HepG2 (cell line): ENCODE results near the gene RESP18. TPM values are rescaled to one million over a fixed set of nuclear protein-coding genes. Genes with fewer than 3 reads are reported as not detected.

Experiments used
- CAMTA2 ChIP-seq: sonication (generic); formaldehyde crosslinking; IDR thresholded peaks from 2 replicates; pipeline ENCODE4 v1.4.0; 2020; ENCODE audit warnings: mild to moderate bottlenecking, missing genetic modification reagents, borderline replicate concordance
- DR1 ChIP-seq: sonication (generic); formaldehyde crosslinking; IDR thresholded peaks from 2 replicates; pipeline ENCODE4 v1.8.0; 2021; ENCODE audit warnings: mild to moderate bottlenecking, missing genetic modification reagents, inconsistent platforms
- MTF1 ChIP-seq: sonication (generic); formaldehyde crosslinking; IDR thresholded peaks from 2 replicates; pipeline ENCODE4 v1.5.0; 2020; ENCODE audit warnings: missing genetic modification reagents
- PAX8 ChIP-seq: sonication (generic); formaldehyde crosslinking; IDR thresholded peaks from 2 replicates; pipeline ENCODE4 v1.8.0; 2022; ENCODE audit warnings: mild to moderate bottlenecking, missing genetic modification reagents, borderline replicate concordance
- PCBP1 ChIP-seq: fragments of 200-400 bp; formaldehyde crosslinking; IDR thresholded peaks from 2 replicates; pipeline ENCODE4 v1.6.1; 2017; ENCODE audit warnings: mild to moderate bottlenecking, low read depth, low read length, borderline replicate concordance
- RFX3 ChIP-seq: IDR thresholded peaks from 2 replicates; pipeline ENCODE4 v1.6.1; 2016; ENCODE audit warnings: missing biosample characterization, missing genetic modification reagents
- SETDB1 ChIP-seq: sonication (generic); formaldehyde crosslinking; IDR thresholded peaks from 2 replicates; pipeline ENCODE4 v1.5.1; 2020; ENCODE audit warnings: missing genetic modification reagents, mild to moderate bottlenecking, borderline replicate concordance
- SMAD3 ChIP-seq: sonication (generic); formaldehyde crosslinking; IDR thresholded peaks from 2 replicates; pipeline ENCODE4 v1.4.0; 2020; ENCODE audit warnings: missing genetic modification reagents
- SOX13 ChIP-seq, 3 experiments: fragments of 450-650 bp in 1 of 3; sonication (generic) in 1 of 3; formaldehyde crosslinking in 1 of 3; IDR thresholded peaks in 2 of 3; conservative IDR thresholded peaks in 1 of 3; 2 replicates each; pipeline versions ENCODE4 v1.5.0 to v1.6.1; 2016 to 2020; ENCODE audit warnings: antibody characterized with exemption in 1 of 3, mild to moderate bottlenecking in 1 of 3, missing compliant biosample characterization in 1 of 3, missing genetic modification reagents in 1 of 3, moderate library complexity in 1 of 3
- ZNF143 ChIP-seq: sonication (generic); formaldehyde crosslinking; IDR thresholded peaks from 2 replicates; pipeline ENCODE4 v1.4.0; 2020; ENCODE audit warnings: missing genetic modification reagents
- ZNF230 ChIP-seq: sonication (generic); formaldehyde crosslinking; IDR thresholded peaks from 2 replicates; pipeline ENCODE4 v1.4.0; 2020; ENCODE audit warnings: mild to moderate bottlenecking, missing genetic modification reagents
- ZNF543 ChIP-seq: sonication (generic); formaldehyde crosslinking; IDR thresholded peaks from 2 replicates; pipeline ENCODE4 v1.4.0; 2020; ENCODE audit warnings: mild to moderate bottlenecking, missing genetic modification reagents
- ZSCAN21 ChIP-seq: sonication (generic); formaldehyde crosslinking; IDR thresholded peaks from 2 replicates; pipeline ENCODE4 v1.8.0; 2022; ENCODE audit warnings: mild to moderate bottlenecking, missing genetic modification reagents, moderate library complexity, borderline replicate concordance
- polyA plus RNA-seq, 8 experiments: library from polyadenylated mRNA; depleted of rRNA in 3 of 8; stranded (reverse) in 7 of 8; unstranded in 1 of 8; fragments of >200 nt; fragmentation: Illumina TruSeq in 4 of 8; extraction: Trizol in 4 of 8; gene quantifications; 2 replicates each; pipeline versions ENCODE4 v1.2.1 to v1.2.3, GENCODE V29; 2011 to 2016; ENCODE audit warnings: low read depth in 4 of 8, missing spikeins in 1 of 8, mixed read lengths in 1 of 8; ENCODE audit not compliant: insufficient read depth in 1 of 8
- total RNA-seq, 5 experiments: library from RNA; depleted of rRNA; stranded (reverse); fragments of >200 nt; fragmentation: Illumina TruSeq; extraction: Trizol; gene quantifications; 2 replicates each; pipeline ENCODE4 v1.2.3, GENCODE V29; 2016; ENCODE audit warnings: low read depth in 1 of 5
- TF ChIP-seq, protein P1 (sequence below): sonication (generic); formaldehyde crosslinking; IDR thresholded peaks from 2 replicates; pipeline ENCODE4 v1.5.1; 2020; ENCODE audit warnings: missing genetic modification reagents, mild to moderate bottlenecking, borderline replicate concordance
- TF ChIP-seq, protein P2 (sequence below): sonication (generic); formaldehyde crosslinking; IDR thresholded peaks from 2 replicates; pipeline ENCODE4 v1.9.0; 2021; ENCODE audit warnings: missing genetic modification reagents, mild to moderate bottlenecking, borderline replicate concordance
- TF ChIP-seq, protein P3 (sequence below): sonication (generic); formaldehyde crosslinking; conservative IDR thresholded peaks from 2 replicates; pipeline ENCODE4 v1.4.0; 2020; ENCODE audit warnings: mild to moderate bottlenecking, missing genetic modification reagents, moderate library complexity
- TF ChIP-seq, protein P4 (sequence below): sonication (generic); formaldehyde crosslinking; IDR thresholded peaks from 2 replicates; pipeline ENCODE4 v1.4.0; 2020; ENCODE audit warnings: missing genetic modification reagents

Gene RESP18
- total and polyA plus RNA-seq, 2 of the 13 experiments (the other 11 are each of a cell fraction or from before 2014, with no cell fraction given), result not detected

DNA sequence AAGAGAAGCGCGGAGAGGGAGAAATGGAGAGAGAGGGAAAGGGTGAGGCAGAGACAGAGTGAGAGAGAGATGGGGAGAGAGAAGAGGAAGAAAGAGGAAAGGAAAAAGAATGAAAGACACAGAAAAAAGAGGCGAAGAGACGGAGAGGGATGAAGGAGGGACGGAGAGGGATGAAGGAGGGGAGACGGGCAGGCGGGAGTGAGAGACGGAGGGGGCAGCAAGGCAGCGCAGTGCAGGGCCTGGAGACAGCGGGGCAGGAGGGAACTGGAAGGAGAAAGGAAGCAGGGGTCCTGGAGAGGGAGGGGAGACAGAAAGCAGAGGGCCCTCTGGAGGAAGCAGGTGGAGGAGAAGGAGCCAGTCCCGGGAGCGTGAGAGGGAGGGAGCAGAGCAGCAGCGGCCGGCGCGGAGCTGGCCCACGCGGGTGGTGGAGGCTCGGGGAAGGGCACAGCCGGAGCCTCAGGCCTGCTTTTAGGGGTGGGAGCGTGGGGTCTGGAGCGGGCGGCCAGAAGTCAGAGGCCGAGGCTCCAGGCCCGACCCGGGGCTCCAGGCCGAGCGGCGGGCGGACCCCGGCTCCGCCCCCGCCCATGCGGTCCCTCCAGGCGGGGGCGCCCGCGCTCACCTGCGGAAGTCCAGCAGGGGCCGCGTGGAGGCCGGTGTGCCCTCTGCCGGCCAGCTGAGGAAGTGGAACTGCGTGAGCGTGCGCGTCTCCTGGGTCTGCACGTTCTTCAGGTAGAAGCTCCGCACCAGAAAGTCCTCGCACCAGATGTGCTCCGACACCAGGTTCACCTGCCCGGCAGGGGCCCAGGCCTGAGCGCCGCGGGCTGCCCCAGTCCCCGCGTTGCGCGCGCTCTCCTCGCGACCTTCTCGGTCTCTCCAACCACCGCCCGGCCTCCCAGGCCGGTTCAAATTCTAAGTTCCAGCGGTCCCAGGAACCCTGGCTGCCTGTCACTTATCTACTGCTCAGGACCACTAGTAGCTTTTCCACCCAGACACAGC is 37.9 kb downstream of the RESP18 start (continued):
- TF ChIP-seq, protein P1, sequence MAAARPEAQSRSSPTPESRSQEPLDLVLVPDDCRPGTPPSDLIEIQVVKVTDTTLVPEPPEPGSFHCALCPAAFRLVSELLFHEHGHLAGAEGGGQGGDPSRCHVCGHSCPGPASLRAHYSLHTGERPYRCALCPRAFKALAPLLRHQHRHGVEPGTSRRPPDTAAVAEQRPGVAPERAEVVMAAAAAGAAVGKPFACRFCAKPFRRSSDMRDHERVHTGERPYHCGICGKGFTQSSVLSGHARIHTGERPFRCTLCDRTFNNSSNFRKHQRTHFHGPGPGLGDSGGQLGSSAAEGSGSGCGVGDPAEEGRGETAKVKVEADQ, result peak; percentile 93
- TF ChIP-seq ZNF230 (CRISPR knock-in tag) (peak; percentile 54), PAX8 (CRISPR knock-in tag) (peak; percentile 85; the same call in 1 of the 2 replicates), RFX3 (CRISPR knock-in tag) (no peak), ZNF143 (0 out of 2 replicates have a peak, but pooled peaks have one; percentile 35), PCBP1 (no peak), CAMTA2 (CRISPR knock-in tag) (no peak; the same call in 1 of the 2 replicates), ZSCAN21 (peak; percentile 87), ZNF543 (peak; percentile 89), SOX13 (IDR thresholded peaks at IDR 0.05) (no peak), SOX13 (CRISPR knock-in tag; conservative IDR thresholded peaks at IDR 0.05 in 1 of 2, IDR thresholded peaks at IDR 0.05 in 1 of 2) (peak in 1 of 2 experiments; percentile 54; a peak in 1 of 4 replicates), SETDB1 (CRISPR knock-in tag) (no peak), SMAD3 (peak; percentile 89; the same call in 1 of the 2 replicates), MTF1 (CRISPR knock-in tag) (no peak), DR1 (CRISPR knock-in tag) (no peak; the same call in 1 of the 2 replicates)
- TF ChIP-seq, protein P2, sequence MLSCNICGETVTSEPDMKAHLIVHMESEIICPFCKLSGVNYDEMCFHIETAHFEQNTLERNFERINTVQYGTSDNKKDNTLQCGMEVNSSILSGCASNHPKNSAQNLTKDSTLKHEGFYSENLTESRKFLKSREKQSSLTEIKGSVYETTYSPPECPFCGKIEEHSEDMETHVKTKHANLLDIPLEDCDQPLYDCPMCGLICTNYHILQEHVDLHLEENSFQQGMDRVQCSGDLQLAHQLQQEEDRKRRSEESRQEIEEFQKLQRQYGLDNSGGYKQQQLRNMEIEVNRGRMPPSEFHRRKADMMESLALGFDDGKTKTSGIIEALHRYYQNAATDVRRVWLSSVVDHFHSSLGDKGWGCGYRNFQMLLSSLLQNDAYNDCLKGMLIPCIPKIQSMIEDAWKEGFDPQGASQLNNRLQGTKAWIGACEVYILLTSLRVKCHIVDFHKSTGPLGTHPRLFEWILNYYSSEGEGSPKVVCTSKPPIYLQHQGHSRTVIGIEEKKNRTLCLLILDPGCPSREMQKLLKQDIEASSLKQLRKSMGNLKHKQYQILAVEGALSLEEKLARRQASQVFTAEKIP, result no peak
- TF ChIP-seq, protein P3, sequence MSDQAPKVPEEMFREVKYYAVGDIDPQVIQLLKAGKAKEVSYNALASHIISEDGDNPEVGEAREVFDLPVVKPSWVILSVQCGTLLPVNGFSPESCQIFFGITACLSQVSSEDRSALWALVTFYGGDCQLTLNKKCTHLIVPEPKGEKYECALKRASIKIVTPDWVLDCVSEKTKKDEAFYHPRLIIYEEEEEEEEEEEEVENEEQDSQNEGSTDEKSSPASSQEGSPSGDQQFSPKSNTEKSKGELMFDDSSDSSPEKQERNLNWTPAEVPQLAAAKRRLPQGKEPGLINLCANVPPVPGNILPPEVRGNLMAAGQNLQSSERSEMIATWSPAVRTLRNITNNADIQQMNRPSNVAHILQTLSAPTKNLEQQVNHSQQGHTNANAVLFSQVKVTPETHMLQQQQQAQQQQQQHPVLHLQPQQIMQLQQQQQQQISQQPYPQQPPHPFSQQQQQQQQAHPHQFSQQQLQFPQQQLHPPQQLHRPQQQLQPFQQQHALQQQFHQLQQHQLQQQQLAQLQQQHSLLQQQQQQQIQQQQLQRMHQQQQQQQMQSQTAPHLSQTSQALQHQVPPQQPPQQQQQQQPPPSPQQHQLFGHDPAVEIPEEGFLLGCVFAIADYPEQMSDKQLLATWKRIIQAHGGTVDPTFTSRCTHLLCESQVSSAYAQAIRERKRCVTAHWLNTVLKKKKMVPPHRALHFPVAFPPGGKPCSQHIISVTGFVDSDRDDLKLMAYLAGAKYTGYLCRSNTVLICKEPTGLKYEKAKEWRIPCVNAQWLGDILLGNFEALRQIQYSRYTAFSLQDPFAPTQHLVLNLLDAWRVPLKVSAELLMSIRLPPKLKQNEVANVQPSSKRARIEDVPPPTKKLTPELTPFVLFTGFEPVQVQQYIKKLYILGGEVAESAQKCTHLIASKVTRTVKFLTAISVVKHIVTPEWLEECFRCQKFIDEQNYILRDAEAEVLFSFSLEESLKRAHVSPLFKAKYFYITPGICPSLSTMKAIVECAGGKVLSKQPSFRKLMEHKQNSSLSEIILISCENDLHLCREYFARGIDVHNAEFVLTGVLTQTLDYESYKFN (CRISPR knock-in tag), result peak; percentile 59; the same call in 1 of the 2 replicates
- TF ChIP-seq, protein P4, sequence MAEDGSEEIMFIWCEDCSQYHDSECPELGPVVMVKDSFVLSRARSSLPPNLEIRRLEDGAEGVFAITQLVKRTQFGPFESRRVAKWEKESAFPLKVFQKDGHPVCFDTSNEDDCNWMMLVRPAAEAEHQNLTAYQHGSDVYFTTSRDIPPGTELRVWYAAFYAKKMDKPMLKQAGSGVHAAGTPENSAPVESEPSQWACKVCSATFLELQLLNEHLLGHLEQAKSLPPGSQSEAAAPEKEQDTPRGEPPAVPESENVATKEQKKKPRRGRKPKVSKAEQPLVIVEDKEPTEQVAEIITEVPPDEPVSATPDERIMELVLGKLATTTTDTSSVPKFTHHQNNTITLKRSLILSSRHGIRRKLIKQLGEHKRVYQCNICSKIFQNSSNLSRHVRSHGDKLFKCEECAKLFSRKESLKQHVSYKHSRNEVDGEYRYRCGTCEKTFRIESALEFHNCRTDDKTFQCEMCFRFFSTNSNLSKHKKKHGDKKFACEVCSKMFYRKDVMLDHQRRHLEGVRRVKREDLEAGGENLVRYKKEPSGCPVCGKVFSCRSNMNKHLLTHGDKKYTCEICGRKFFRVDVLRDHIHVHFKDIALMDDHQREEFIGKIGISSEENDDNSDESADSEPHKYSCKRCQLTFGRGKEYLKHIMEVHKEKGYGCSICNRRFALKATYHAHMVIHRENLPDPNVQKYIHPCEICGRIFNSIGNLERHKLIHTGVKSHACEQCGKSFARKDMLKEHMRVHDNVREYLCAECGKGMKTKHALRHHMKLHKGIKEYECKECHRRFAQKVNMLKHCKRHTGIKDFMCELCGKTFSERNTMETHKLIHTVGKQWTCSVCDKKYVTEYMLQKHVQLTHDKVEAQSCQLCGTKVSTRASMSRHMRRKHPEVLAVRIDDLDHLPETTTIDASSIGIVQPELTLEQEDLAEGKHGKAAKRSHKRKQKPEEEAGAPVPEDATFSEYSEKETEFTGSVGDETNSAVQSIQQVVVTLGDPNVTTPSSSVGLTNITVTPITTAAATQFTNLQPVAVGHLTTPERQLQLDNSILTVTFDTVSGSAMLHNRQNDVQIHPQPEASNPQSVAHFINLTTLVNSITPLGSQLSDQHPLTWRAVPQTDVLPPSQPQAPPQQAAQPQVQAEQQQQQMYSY, result peak; percentile 67; the same call in 1 of the 2 replicates
